GM18511 (cell line): ENCODE data around the gene TRAF3.

Source experiments
- ATAC-seq: cut with Tn5 transposase; IDR thresholded peaks from one replicate; pipeline ENCODE4 v1.9.1; 2021; ENCODE audit warnings: mild to moderate bottlenecking, moderate library complexity; ENCODE audit not compliant: unreplicated experiment

TRAF3 gene

DNA sequence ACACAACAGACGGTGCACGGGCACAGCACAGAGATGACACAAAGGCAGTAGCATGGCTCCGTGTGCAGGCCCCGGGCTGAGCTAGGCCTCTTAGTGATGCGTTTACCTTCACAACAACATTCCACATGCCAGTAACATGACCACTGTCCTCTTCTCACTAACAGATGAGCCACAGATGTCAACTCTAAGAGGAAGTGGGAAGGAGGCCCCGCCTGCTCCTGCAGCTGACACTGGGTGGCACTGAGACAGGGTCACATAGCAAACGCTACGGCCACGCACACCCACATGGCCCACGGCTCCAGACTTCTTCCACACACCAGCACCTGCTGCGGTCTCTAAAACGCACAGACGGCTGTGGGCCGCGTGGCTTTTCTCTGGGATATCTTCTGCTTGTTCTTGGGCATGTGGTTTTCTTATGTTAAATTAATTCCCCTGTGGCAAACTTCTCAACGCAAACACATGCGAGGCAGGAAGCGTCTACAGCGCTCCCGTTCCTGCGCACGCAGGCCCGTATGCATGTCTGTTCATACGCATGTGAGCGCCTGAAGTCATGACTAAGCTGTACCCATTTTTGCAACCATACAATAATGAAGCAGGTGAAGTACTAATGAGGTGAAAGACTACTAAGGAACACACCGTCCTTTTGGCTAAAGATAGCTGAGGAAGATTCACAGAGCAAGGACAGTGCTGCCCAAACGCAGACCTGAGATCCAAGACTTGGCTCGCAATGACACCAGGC lies 172.0 kb downstream of the TRAF3 start:
- peak; percentile 45 for ATAC-seq

DNA sequence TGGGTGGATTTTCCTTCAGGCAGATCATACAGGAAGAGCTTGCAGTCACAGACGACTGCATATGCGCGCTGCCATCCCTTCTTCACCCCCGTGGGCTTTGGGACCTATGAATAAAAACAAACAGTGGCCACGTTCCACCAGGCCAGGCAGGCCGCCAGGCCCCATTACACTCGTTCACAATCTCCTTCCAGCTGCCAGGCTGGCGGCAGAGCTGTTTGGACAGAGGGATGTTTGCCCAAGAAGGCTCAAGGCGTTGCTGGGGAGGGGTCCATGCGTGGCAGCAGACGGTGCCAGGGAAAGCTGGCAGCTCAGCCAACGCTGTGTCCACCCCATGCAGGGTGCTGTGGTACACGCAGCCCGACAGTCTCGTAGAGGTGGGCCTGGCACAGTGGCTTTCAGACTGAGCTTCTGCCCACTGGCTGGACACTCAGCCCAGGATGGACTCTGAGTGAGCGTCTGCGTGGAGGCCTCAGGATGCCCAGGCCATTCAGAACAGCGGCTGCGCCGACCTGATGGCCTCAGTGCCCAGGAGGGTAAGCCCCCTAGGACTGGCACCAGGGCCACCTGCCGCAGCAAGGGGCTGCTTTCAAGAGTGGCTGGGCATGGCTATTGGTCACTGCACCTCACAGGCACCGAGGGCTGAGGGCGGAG lies 172.7 kb downstream of the TRAF3 start:
- no peak for ATAC-seq

DNA sequence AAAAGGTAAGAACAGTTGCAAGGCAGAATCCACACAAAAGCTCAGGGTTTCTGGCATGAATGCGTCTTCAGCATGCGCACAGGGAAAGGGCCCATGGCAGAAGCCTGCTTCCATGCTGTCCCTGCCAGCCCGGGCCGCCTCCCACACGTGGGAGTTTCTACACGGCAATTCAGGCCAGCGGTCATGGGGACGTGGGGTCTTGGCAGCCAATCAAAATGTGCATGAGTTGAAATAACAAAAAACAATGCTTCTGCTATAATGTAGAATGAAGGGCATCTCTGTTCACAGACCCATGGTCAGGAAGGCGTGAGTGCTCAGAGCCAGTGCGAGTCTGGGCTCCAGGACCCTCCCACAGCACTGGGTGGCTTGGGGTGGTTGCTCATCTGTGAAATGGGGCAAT lies 173.8 kb downstream of the TRAF3 start:
- no peak for ATAC-seq

DNA sequence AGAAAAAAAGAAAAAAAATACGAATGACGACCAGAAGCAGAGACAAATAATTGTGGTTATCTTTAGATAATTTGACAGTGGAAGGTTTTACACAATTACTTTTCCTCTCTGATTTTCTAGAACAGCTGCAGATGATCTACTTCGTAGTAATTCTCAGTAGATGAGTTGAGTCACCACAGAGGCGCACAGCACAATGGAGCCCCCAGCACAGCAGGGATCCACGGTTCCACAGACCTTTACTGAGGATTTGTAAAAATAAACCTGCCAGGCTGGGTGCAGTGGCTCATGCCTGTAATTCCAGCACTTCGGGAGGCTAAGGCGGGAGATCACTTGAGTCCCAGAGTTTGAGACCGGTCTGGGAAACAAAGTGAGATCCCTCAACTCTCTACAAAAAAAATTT lies 174.6 kb downstream of the TRAF3 start:
- ATAC-seq = no peak

DNA sequence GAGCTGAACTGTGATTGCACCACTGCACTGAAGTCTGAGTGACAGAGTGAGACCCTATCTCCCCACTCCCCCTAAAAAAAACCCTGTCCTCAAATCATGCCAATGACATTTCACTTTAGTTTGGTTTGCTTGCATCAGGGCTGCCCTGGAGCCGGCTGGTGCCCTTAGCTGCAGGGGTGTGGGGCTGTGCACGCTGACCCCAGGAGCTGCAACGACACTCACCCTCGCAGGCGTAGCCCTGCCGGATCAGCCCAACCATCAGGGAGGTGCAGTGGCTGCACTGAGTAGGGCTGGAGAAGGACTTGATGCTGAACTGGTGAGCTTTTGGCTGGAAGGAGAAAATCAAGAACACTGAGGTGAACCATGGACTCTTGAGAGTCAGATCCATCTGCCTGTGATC lies 175.0 kb downstream of the TRAF3 start:
- no peak for ATAC-seq

DNA sequence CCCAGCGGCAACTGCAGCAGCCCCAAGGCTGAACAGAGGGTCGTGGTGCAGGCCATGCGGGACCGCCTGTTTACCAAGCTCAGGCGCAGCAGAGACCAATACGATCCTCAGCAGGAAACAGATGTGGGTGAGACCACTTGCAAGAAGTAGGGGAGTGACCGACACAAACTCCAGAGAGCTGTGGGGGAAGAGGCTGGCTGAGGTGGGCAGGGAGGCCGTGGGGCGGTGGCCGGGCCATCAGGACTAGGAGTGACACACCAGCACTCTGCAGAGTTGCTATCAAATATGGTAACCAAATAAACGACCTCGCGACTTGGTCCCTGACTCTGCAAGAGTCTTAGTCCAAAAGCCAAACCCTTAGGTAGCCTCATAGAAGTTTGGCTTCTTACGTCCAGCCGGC lies 175.9 kb downstream of the TRAF3 start:
- no peak for ATAC-seq

DNA sequence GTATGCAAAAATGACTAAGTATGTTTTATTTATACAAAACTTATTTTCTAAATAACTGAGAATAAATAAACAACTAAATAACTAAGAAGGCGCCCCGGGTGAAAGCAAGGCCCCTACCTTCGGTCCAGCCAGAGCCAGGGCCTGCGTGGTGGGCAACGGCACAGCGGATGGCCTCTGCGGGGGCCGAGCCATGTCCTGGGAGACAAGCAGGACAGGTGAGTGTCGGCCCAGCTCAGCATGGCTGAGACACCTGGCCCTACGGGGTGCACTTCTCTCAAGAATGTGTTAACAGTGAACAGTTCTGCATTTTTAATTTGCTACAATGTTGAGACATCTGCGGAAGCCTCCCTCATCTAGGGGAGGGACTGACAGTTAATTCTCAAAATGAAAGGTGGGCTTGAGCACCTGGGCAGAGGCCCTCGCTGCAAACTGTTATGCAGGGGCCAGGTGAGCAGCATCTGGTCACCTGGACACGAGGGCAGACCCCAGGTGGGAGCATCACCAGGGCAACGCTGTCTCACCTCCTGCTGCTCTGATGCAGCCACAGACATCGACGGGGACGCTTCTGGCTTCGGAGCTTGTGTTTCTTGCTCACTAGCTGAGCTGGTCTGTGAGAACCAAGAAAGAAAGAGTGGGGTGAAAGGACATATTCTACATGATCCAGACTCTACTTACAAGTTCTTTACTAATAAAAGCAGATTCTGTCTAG lies 177.0 kb downstream of the TRAF3 start:
- no peak for ATAC-seq

DNA sequence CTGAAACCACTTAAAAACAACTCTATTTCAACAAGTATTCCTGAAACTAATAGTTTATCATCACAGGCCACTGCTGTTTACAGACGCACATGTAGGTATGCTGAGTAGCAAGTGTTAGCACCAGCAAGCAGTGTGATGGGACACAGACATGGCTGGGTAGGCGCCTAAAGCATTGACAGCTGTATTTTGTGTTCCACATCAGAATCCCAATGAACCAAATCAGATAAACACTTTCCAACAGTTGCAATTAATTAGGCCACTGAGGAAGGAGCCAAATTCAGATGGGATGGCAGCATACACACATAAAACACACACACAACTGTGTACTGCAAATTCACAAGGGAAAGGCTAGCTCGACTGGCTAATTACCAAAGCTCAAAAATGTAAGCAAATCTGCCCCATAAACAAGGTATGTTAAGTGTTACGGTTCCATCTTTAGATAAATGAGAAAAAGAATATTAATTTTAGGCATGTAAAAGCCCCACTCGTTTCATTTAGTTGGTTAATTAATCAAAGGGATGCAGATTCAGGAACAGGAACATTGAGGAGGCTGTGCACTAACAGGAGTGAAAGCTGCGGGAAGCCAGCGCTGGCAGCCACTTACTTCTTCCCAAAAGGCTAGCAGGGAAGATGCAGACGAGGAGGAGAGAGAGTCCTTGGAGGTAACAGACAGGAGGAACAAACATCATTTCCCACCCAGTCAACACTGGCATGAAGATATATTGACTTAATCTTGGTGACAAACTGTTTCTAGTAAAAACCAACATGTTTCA lies 178.6 kb downstream of the TRAF3 start:
- ATAC-seq = no peak

DNA sequence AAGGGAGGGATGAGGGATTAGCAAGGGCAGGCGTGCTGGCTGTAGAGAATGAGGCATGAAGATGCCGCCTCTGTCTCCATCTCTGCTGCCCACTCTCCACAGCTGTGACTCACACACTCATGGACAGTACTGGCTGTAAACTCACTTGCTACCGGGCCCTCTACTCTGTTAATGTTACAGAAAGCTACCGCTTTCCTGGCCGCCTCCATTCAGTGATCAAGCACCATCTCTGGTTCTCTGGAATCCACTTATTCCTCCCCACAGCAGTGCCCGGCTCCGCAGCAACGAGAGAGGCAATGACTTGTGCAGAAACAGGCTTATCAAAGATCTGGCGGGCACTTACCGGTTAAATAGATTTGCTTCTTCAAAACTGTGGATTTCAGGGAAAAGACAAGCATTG lies 180.0 kb downstream of the TRAF3 start:
- ATAC-seq = no peak

DNA sequence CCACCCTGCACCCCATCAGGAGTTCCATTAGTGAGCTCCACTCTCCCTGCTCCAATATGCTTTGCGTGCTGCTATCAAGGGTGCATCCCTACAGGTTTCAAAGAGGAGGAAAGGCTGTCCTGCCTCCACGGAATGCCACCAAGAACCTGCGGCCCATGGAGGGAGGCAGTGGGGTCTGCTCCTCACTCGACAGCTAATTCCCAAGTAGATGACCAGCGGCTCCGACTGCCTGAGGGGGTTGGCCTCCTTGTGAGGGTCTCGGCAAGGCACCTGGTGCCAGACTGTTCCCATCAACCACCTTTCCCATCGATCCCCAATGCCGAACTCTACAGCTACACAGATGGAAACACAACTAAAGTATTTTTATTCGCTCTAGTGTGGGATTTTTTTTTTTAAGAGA lies 181.2 kb downstream of the TRAF3 start:
- ATAC-seq = no peak
